Stimulated activated CD8-positive, alpha-beta memory T cell treated with anti-CD3 and anti-CD28 coated beads, Interleukin-15, amount 100 ng/mL, for 4 hours (primary cell): Measurements from ENCODE around the gene RANBP1.

ENCODE experiments used
- DNase-seq, 2 donors: peaks; one replicate each; pipeline ENCODE4 v3.0.0-alpha.2; 2020; ENCODE audit warnings: low read depth in 2 of 2

The RANBP1 gene

DNA sequence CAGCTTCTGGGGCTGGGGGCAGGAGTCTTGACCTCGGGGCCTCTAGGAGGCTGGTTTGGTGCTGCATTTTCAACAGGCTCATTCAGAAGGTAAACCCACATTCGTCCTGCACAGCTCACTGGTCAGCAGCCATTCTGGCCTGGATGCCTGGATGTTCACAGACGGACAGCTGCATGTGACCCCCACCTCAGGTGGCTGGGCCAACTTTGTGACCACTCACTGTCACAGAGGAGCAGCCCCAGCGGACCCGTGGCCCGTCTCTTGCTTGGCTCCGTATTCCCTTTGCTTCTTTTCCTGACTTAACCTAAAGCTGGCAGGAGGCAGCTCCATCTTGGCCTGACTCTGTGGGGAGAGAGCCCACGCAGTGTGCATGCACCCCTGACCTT, 27.6 kb upstream of the RANBP1 start:
- DNase-seq, result no peak

DNA sequence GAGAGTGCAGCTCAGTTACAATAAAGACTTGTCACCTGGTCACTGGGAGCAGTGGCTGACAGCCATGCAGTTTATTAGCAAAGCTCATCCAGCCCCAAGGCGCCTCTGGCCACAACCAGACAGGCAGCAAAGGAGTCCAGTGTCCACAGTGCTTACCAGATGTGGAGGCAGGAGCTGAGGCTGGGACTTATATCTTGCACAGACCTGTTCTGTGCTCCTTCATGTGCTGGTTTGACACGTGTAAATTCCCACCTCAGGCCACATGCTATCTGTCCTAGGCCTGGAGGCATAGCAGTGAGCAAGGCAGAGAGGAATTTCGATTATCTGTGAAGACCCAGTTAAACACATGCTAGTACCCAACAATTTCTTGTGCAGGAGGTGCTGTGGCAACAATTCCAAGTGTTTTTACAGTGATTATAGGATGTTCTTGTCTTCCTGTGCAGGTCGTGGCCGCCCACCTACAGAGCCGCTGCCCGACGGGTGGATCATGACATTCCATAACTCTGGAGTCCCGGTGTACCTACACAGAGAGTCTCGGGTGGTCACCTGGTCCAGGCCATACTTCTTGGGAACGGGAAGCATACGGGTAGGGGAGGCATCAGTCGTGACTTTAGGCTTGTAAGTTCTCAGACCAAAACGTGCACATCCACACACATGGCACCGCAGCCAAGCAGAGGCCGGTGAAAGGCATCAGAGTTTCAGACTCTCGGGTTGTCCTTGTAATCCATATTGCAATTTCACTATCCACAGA, 26.5 kb upstream of the RANBP1 start:
- DNase-seq, result no peak

DNA sequence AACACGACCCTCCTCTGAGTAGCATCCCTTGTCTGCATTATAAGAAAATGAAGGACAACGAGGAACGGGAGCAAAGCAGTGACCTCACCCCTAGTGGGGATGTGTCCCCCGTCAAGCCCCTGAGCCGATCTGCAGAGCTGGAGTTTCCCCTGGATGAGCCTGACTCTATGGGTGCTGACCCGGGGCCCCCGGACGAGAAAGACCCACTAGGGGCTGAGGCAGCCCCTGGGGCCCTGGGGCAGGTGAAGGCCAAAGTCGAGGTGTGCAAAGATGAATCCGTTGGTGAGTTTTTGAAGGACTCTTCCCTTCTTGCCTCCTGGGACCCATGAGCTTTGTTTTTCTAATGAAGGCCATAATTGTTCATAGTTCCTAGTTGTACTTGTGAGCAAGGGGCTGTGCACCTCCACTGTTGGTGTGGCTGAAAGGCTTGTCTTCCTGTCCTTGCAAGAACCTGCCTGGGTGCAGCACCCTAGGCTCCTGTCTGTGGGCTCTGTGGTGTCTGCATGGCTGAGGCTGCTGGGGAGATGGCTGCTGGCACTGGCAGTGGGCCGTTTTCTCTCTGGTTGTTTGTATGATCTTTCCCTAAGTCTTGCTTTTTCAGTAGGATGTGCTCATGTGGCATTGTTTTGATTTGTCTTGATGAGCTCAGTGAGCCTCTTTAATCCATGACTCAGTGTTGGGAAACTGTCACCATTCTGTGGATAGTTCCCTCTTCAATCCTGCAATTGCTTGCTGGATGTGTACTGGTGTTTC, 25.8 kb upstream of the RANBP1 start:
- no peak for DNase-seq

DNA sequence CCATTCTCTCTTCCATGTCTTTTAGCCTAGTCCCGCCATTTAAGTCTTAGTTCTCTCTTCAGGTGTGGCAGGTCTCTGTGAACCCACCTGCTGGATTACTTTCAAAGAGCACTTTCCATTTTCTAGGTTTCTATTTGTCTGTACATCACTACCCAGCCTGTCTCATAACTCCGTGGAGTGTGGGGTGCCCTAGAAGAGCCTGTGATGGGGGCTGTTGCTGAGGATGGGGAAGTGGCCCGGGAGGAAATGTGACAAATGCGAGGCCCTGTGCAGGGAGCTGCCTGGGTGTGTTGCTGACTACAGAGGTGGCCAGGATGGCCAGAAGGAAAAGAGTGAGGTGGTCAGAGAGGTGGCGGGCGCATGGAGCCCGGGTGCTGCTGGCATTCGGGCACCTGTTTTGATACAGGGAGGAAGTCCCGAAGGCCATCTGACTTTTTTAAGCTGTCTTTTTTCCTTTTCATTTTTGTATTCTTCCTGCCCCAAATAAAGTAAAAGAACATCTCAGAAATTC, 25.1 kb upstream of the RANBP1 start:
- DNase-seq, result no peak

DNA sequence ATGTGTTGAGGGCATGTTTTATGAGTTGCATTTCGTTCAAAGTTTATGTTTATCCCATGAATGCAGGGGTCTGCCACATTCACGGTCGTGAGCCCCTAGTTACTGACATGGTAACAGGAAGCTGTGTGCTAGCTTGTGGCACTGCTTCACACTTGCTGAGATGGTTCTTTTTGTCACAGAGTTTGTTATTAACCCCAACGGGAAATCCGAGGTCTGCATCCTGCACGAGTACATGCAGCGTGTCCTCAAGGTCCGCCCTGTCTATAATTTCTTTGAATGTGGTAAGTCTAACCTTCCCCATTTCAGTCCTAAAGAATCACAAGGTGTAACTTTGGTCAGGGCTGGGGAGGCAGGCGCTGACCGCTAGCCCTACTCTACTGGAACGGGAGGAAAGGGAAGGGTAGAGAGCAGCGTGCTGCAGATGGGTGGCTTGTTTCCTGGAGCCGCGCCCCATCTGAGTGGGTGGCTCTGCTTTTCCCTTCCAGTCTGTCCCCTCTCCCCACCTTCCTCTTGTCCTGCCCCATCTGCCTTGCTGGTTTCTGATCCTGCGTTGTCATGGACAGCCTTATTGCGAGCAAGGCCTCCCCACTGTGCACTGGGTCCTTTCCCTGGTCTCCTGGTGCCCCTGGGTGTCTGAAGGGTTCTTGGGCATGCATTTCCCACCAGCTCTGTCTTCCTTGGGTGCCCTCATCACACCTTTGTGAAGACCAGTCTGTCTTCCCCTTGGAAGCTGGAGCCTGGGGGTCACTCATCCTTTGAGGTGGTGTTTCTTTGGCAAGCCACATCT, 24.0 kb upstream of the RANBP1 start:
- no peak for DNase-seq

DNA sequence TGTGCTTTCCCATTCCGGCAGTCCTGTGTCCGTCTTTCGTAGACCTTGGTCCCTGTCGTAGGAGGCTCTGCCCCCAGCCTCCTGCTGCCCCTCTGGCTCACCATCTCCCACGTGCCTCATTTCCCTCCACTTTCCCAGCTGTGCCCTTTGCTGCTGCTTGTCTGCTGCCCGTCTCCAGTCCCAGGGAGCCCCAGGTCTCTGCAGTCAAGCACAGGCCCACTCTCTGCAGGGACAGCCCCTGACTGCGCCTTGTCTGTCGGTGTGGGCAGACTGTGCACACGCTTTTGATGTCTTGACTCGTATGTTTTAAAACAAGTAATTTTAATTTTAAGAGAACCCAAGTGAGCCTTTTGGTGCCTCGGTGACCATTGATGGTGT, 23.4 kb upstream of the RANBP1 start:
- no peak for DNase-seq

DNA sequence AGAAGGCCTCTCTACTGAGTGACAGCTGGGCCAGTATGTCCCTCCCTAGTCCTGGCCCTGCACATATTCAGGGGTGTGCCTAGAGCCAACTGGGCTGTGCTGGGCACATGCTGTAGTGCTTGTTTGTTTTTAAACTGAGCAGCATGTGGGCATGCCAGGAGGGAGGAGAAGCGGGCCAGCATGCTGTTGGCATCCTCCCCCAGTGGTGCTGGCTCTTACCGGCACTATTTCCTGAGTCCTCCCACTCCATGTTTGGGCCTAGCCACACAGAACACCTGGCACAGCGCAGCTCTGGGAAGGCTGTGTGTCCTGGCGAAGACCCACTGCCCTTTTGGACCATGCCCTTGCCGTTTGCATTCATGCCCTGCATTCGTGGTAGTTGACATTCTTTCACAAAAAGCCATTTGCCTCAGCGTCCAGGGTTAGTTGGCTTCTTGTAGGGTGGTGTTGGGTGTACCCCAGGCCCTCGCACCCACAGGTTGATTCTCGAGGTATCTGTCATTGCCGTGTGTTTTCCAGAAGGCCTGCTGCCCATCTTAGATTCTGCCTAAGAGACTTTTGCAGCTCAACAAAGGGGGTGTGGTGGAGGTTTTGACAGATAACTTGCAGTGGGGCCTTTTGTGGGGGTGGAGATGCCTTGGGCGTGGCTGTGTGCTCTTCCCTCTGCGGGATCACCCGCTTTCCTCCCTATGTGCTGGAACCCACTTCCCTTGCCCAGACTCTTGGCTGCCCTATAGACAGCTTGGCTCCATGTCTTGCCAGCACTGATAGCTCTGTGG, 22.3 kb upstream of the RANBP1 start:
- DNase-seq, result no peak

DNA sequence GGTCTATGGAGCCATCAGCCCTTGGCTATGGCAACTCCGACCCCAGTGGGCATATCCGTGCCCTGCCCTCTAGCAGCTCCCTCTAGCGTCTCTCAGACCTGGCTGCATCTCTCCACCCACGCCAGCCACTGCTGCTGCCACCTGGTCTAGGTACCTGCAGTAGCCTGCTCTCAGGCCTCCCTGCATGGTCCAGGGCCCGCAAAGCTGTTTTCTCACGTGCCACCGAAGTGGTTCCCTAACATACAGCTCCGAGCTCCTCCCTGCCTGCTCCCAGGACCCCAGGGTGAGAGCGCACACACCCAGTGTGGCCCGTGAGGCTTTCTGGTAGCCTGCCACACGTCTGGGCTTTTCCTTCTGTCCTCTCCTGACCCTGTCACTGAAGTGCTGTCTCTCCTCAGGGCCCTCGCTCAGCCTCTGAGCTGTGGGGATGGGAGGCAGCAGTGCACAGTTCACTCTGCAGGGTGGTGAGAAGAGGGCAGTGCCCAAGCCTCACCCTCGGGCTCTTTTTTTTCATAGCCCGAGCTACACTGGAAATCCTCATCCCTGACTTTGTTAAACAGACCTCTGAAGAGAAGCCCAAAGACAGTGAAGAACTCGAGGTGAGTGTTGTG, 21.6 kb upstream of the RANBP1 start:
- no peak for DNase-seq

DNA sequence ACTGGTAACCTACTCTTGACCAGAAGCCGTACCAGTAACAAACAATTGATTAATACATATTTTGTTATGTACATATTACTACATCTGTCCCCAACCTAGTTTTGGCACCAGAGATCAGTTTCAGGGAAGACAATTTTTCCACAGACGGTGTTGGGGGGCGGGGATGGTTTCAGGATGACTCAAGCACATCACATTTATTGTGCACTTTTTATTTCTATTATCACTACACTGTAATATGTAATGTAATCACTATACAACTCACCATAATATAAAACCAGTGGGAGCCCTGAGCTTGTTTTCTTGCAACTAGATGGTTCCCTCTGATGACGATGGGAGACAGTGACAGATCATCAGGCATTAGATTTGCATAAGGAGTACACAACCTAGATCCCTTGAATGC, 20.4 kb upstream of the RANBP1 start:
- no peak for DNase-seq

DNA sequence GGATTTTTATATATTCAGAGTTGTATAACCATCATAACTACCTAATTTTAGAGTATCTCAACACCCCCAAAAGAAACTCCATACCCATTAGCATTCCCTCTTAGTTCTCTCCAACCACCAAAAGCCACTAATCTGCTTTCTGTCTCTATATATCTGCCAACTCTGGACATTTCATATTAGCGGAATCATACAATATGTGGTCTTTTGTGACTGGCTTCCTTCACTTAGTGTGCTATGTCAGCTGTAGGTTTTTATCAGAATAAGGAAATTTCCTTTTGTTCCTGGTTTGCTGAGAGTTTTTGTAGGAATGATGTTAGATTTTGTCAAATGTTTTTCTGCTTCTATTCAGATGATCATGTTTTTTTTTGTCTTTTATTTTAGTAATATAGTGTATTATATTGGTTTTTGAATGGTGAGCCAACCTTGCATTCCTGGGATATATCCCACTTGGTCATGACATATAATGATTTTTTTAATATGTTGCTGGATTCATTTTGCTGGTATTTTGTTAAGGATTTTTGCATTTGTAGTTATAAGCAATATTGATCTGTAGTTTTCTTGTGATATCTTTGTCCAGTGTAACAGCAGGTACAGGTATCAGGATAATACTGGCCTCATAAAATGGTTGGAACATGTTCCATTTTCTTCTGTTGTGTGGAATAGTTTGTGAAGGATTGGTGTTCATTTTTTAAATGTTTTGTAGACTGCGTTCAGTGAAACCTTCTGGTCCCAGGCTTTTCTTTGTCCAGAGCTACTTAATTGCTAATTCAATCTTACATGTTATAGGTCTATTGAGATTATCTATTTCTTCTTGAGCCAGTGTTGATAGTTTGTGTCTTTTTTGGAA, 19.1 kb upstream of the RANBP1 start:
- no peak for DNase-seq

DNA sequence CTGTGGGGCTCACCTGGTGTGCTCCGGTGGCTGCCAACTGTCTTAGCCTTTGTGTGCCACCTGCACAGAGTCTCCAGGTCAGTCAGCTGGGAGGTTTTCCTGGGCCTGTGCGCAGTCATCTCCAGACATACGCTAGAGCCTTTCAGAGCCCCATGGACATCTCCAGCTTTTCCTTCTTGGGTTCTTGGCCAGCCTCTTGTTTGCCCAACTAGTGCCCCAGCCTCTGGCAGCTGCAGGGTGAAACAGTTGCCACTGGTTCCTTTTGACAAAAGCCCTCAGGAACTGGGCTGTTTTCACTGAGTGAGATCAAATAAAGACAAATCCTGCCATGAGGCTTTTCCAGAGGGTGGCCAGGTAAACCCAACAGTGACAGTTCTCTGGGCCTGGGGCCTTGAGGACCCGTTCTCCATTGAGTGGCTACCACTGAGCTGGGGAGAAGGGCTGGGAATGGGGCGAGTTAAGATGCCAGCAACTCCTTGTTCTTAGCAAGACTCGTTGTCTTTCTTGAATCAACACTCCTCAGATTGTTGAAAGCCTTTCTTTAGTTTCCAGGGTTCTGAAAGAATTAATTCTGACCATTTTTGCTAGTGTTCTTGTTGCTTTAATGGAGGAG, 16.7 kb upstream of the RANBP1 start:
- no peak for DNase-seq

DNA sequence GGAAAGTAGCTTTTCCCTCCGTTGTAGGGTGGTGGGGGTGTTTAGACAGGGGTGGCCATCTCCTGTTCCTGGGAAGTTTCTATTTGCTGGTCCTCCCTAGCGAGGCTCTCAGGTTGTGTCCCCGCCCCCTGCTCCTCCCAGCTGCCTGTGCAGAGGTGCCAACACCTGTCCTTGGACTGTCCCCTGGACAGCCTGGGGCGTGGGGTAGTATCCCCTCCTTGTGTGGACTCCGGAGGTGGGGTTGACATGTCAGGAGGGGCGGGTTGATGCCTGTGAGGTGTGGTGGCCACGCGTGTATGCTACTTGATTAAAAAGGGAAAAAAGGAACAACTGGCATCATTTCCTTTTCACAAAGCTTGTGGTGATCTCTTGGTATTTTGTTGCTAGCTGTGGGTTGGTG, 14.3 kb upstream of the RANBP1 start:
- DNase-seq, result no peak

DNA sequence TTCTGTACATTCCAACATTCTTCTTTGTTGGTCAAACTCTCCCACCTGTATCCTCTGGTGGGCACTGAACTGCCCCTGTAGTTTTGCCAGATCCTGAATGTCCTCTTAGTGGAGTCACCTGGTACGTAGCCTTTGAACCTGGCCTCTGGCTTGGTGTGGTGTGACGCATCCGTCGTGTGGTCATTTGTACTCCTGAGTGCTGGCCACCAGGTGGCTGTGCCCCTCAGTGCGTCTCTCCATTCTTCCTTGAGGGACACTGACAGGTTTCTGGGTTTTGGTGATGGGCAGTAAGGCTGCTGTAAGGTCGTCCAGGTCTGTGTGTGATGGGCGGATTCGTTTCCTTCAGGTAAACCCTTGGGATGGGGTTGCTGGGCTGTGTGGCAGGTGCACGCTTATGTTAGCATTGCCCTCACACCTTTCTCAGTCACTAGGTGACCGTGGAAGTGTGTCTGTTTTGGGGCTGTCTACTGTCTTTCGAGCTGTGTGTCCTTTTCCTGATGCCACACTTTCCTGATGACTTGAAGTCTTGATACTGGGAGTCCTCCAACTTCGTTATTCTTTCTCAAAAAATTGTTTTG, 13.6 kb upstream of the RANBP1 start:
- no peak for DNase-seq

DNA sequence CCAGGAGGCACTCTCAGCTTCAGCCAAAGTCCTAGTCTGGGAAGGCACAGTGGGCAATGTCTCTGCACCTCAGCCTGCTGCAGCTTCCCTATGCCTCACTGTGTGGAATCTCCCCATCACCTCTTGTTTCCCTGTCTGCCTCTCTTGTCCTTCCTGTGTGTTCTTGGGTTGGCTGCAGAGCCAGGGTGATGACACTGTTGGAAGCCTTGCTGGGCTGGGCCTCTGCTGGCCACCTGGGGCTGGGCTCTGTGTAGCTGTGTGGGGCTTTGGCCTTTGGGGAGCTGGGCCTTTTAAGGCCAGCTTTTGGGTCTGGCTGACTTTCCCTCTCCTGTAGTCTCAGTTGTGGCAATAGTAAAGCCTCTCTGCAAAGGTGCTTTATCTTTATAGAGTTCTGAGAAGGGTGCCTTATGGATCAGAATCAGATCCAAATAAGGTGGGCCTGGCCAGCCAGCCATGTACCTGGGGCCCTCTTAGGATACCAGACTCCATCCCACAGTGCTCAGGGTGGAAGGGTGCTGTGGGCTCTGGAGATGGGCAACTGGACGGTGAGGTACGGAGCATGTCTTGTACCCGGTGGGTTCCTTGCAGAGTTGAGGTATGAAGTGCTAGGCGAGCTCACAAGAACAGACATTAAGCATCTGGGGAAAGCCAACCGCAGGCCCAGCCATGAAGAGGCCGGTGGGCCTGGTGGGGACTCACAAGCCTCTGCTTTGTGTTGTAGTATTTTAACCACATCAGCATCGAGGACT, 10.3 kb upstream of the RANBP1 start:
- no peak for DNase-seq

DNA sequence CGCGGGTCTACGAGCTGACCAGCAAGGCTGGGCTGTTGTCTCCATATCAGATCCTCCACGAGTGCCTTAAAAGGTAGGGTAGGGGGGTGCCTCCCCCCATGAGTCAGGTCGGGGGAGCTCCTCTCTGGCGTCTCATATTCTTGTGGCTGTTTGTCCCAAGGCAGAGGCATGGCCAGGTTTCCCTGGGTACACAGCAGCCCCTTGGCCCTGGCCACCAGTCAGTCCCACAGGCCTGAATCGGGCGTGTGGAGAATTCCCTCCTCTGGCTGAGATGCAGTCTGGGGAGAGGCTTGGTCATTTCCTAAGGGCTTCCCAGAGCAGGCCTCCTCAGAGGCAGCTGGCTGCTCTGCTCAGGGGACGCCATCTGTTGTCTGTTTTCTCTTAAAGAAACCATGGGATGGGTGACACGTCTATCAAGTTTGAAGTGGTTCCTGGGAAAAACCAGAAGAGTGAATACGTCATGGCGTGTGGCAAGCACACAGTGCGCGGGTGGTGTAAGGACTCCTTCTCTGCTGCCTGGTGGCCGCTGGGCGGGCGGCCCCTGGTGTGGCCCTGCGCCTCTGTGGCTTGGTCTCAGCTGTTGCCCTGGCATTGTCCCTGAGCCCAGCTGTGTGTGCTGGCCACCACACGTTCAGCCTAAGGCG, 9.6 kb upstream of the RANBP1 start:
- no peak for DNase-seq

DNA sequence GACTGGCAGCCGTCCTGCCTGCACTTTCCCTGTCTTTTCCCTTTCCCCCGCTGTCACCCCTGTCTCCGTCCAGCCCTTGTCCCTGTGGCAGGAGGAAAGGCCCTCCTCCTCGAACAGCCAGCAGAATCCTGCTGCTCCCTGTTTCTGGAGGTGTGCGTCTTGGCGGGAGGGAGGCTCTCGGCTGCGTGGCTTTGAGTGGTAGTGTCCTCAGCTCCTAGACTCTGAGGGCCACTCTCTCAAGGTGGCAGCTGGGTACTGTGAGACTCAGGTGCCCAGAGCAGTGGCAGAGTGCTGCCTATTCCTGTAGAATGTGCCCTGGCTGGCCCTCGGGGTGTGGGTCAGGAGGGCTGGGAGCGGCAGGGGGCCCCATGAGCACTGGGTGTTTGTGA, 9.1 kb upstream of the RANBP1 start:
- DNase-seq, result no peak

DNA sequence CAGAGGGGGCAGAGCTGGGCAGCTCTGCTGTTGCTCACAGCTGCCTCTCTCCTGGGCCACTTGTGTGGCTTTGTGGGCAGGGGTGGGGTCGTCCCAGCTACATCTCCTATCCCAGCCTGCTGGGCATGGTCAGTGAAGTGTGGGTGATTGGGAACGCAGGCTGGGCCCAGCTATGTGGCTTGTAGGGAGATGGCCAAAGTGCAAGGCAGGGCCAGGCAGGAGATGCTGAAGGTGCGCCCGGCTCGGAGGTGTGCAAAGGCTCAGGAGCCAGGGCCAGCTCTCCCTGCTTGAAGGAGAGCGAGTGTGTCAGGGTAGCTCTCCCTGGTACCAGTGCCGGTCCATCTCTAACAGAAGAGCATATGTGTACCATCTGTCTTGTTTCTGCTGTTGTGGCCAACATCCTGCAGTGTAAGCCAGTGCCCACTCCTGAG, 8.4 kb upstream of the RANBP1 start:
- DNase-seq, result no peak
